Stimulated activated CD4-positive, alpha-beta T cell treated with anti-CD3 and anti-CD28 coated beads, Interleukin-12 subunit alpha, Interleukin-12 subunit beta, amount 100 ng/mL, for 4 hours (primary cell): Measurements from ENCODE around the gene NPAS4.
A peak's percentile ranks its signal among the peaks of the same experiment; 100 is the strongest.
"Not testable (repeated sequence)": the region's sequence is repeated elsewhere in the genome, so short reads cannot be mapped to it uniquely, and the experiment has no call there.

Experiments used
- DNase-seq: peaks from one replicate; pipeline ENCODE4 v3.0.0-alpha.2; 2020

The NPAS4 gene

GRCh38 chr11:66459138-66459778, 38.4 kb downstream of the NPAS4 start:
- no peak for DNase-seq

- DNase-seq: no peak
Observed at GRCh38 chr11:66462010-66462409, 41.2 kb downstream of the NPAS4 start.

GRCh38 chr11:66462911-66463310, 42.1 kb downstream of the NPAS4 start:
- DNase-seq: no peak

- DNase-seq: not testable (repeated sequence)
Observed at GRCh38 chr11:66464116-66464515, 43.3 kb downstream of the NPAS4 start.

GRCh38 chr11:66464916-66465315, 44.1 kb downstream of the NPAS4 start:
- no peak for DNase-seq

GRCh38 chr11:66465373-66466224, 44.8 kb downstream of the NPAS4 start:
- DNase-seq: no peak

GRCh38 chr11:66466225-66467033, 45.6 kb downstream of the NPAS4 start, which contains the start of gene PELI3:
Gene PELI3, plus strand, starts transcription at chr11:66466905. Its CDS starts 1,224 bp downstream, at chr11:66468129.
- DNase-seq: peak; percentile 98

GRCh38 chr11:66467034-66467659, 46.3 kb downstream of the NPAS4 start:
- peak; percentile 24 for DNase-seq

- no peak for DNase-seq
Observed at GRCh38 chr11:66467756-66468155, 46.9 kb downstream of the NPAS4 start.

- DNase-seq: no peak
Observed at GRCh38 chr11:66468691-66469090, 47.9 kb downstream of the NPAS4 start.

- no peak for DNase-seq
Observed at GRCh38 chr11:66469441-66469840, 48.6 kb downstream of the NPAS4 start.

- no peak for DNase-seq
Observed at GRCh38 chr11:66470015-66470414, 49.2 kb downstream of the NPAS4 start.

- no peak for DNase-seq
Observed at GRCh38 chr11:66471142-66471541, 50.3 kb downstream of the NPAS4 start.

- no peak for DNase-seq
Observed at GRCh38 chr11:66472054-66472453, 51.2 kb downstream of the NPAS4 start.

GRCh38 chr11:66473167-66473566, 52.3 kb downstream of the NPAS4 start:
- DNase-seq: no peak

GRCh38 chr11:66473608-66474515, 53.0 kb downstream of the NPAS4 start:
- no peak for DNase-seq

GRCh38 chr11:66475349-66476172, 54.7 kb downstream of the NPAS4 start:
- no peak for DNase-seq
